NOMO-1 treated with DMSO at 0.1 percent for 48 hours (cell line): Measurements from ENCODE around the gene MRPL50.

Source experiments
- DNase-seq: peaks from one replicate; lab custom pipeline; 2025; ENCODE audit not compliant: unreplicated experiment; lab: John Stamatoyannopoulos, UW

Gene MRPL50

GRCh38 chr9:101380295-101380694 is 18.1 kb downstream of the MRPL50 start:
- no peak for DNase-seq

- DNase-seq = no peak
Observed at GRCh38 chr9:101376111-101376848, 22.1 kb downstream of the MRPL50 start.

GRCh38 chr9:101375546-101375945 is 22.9 kb downstream of the MRPL50 start:
- no peak for DNase-seq

- DNase-seq = no peak
Observed at GRCh38 chr9:101372327-101373118, 25.9 kb downstream of the MRPL50 start.

GRCh38 chr9:101371813-101372212 is 26.6 kb downstream of the MRPL50 start:
- no peak for DNase-seq

- DNase-seq = no peak
Observed at GRCh38 chr9:101369884-101370531, 28.4 kb downstream of the MRPL50 start.

- DNase-seq = no peak
Observed at GRCh38 chr9:101369286-101369685, 29.1 kb downstream of the MRPL50 start.

- DNase-seq = no peak
Observed at GRCh38 chr9:101367323-101367722, 31.1 kb downstream of the MRPL50 start.

- no peak for DNase-seq
Observed at GRCh38 chr9:101366038-101366756, 32.2 kb downstream of the MRPL50 start.

GRCh38 chr9:101365181-101365580 is 33.2 kb downstream of the MRPL50 start:
- DNase-seq = no peak

GRCh38 chr9:101362450-101362849 is 36.0 kb downstream of the MRPL50 start:
- DNase-seq = no peak

- DNase-seq = no peak
Observed at GRCh38 chr9:101360647-101361046, 37.8 kb downstream of the MRPL50 start.

- no peak for DNase-seq
Observed at GRCh38 chr9:101359679-101360078, 38.7 kb downstream of the MRPL50 start.

- no peak for DNase-seq
Observed at GRCh38 chr9:101356619-101357018, 41.8 kb downstream of the MRPL50 start.

- DNase-seq = no peak
Observed at GRCh38 chr9:101354765-101355708, 43.4 kb downstream of the MRPL50 start.

GRCh38 chr9:101354143-101354764 is 44.2 kb downstream of the MRPL50 start:
- no peak for DNase-seq

GRCh38 chr9:101353683-101354082 is 44.7 kb downstream of the MRPL50 start:
- DNase-seq = no peak

- DNase-seq = no peak
Observed at GRCh38 chr9:101352892-101353463, 45.4 kb downstream of the MRPL50 start.

GRCh38 chr9:101350285-101350684 is 48.1 kb downstream of the MRPL50 start:
- DNase-seq = no peak
